HG03442 (cell line): ENCODE data around the gene CHST11.
A peak's percentile ranks its signal among the peaks of the same experiment; 100 is the strongest.

ENCODE experiments used
- ATAC-seq: cut with Tn5 transposase; IDR thresholded peaks from one replicate; pipeline ENCODE4 v1.9.1; 2021; ENCODE audit warnings: mild to moderate bottlenecking, moderate library complexity; ENCODE audit not compliant: unreplicated experiment

CHST11 gene

GRCh38 chr12:104459368-104459909 is 2.7 kb downstream of the CHST11 start:
- no peak for ATAC-seq

- no peak for ATAC-seq
Observed at GRCh38 chr12:104460041-104460719, 3.4 kb downstream of the CHST11 start.

GRCh38 chr12:104460973-104461698 is 4.4 kb downstream of the CHST11 start:
- no peak for ATAC-seq

GRCh38 chr12:104462325-104462724 is 5.6 kb downstream of the CHST11 start:
- ATAC-seq = no peak

GRCh38 chr12:104462931-104463339 is 6.2 kb downstream of the CHST11 start:
- peak; percentile 52 for ATAC-seq

- no peak for ATAC-seq
Observed at GRCh38 chr12:104463368-104463767, 6.6 kb downstream of the CHST11 start.

- ATAC-seq = no peak
Observed at GRCh38 chr12:104464899-104465298, 8.2 kb downstream of the CHST11 start.

- ATAC-seq = no peak
Observed at GRCh38 chr12:104466709-104467345, 10.1 kb downstream of the CHST11 start.

GRCh38 chr12:104467346-104467837 is 10.6 kb downstream of the CHST11 start:
- ATAC-seq = no peak

- ATAC-seq = no peak
Observed at GRCh38 chr12:104468371-104468770, 11.6 kb downstream of the CHST11 start.

- no peak for ATAC-seq
Observed at GRCh38 chr12:104469066-104469465, 12.3 kb downstream of the CHST11 start.

GRCh38 chr12:104469523-104469922 is 12.8 kb downstream of the CHST11 start:
- ATAC-seq = no peak

GRCh38 chr12:104470521-104470920 is 13.8 kb downstream of the CHST11 start:
- ATAC-seq = no peak

- ATAC-seq = no peak
Observed at GRCh38 chr12:104471336-104471735, 14.6 kb downstream of the CHST11 start.

GRCh38 chr12:104472748-104473147 is 16.0 kb downstream of the CHST11 start:
- ATAC-seq = no peak

- peak; percentile 52 for ATAC-seq
Observed at GRCh38 chr12:104473374-104473983, 16.7 kb downstream of the CHST11 start.

GRCh38 chr12:104475271-104475670 is 18.5 kb downstream of the CHST11 start:
- ATAC-seq = no peak

- no peak for ATAC-seq
Observed at GRCh38 chr12:104477510-104478390, 21.0 kb downstream of the CHST11 start.

GRCh38 chr12:104478396-104479122 is 21.8 kb downstream of the CHST11 start:
- ATAC-seq = peak; percentile 83
